Mucosa of stomach (tissue), 1 donor: Measurements from ENCODE around the gene C5orf58.

Experiments used
- H3K27me3 ChIP-seq: one replicate; pipeline ENCODE4 v1.7.0; 2013; ENCODE audit warnings: mild to moderate bottlenecking, low read length; ENCODE audit not compliant: control insufficient read depth, insufficient read depth
- H3K36me3 ChIP-seq: one replicate; pipeline ENCODE4 v1.7.0; 2013; ENCODE audit warnings: low read length; ENCODE audit not compliant: control insufficient read depth, insufficient read depth
- H3K4me1 ChIP-seq: one replicate; pipeline ENCODE4 v1.7.0; 2013; ENCODE audit warnings: mild to moderate bottlenecking, low read length; ENCODE audit not compliant: control insufficient read depth, insufficient read depth
- H3K4me3 ChIP-seq: one replicate; pipeline ENCODE4 v1.7.0; 2013; ENCODE audit warnings: low read length
- H3K9ac ChIP-seq: one replicate; pipeline ENCODE4 v1.7.0; 2013; ENCODE audit warnings: mild to moderate bottlenecking, low read length, moderate library complexity
- H3K9me3 ChIP-seq: one replicate; pipeline ENCODE4 v1.7.0; 2013; ENCODE audit warnings: mild to moderate bottlenecking, low read length, moderate library complexity; ENCODE audit not compliant: control insufficient read depth
- donor health status: Pancreatic carcinoma.

The C5orf58 gene

GRCh38 chr5:170206216-170206615 lies 26.6 kb upstream of the C5orf58 start:
- H3K9ac ChIP-seq = no peak overlapping the region
- H3K9me3 ChIP-seq = no peaks in the 10 kb centered on the region
- H3K27me3 ChIP-seq = no peaks in the 10 kb centered on the region
- peaks cover 5% of the 10 kb centered on the region for H3K4me1 ChIP-seq
- H3K4me3 ChIP-seq = no peak overlapping the region
- H3K36me3 ChIP-seq = no peaks in the 10 kb centered on the region

GRCh38 chr5:170206958-170207357 lies 25.8 kb upstream of the C5orf58 start:
- no peaks in the 10 kb centered on the region for H3K36me3 ChIP-seq
- no peak overlapping the region for H3K9ac ChIP-seq
- H3K27me3 ChIP-seq = no peaks in the 10 kb centered on the region
- no peak overlapping the region for H3K4me3 ChIP-seq
- H3K4me1 ChIP-seq = peaks cover 5% of the 10 kb centered on the region
- H3K9me3 ChIP-seq = no peaks in the 10 kb centered on the region

GRCh38 chr5:170211575-170212334 lies 21.0 kb upstream of the C5orf58 start:
- no peaks in the 10 kb centered on the region for H3K4me1 ChIP-seq
- no peak overlapping the region for H3K4me3 ChIP-seq
- H3K9me3 ChIP-seq = no peaks in the 10 kb centered on the region
- H3K36me3 ChIP-seq = no peaks in the 10 kb centered on the region
- H3K27me3 ChIP-seq = no peaks in the 10 kb centered on the region
- H3K9ac ChIP-seq = no peak overlapping the region

- Histone ChIP-seq H3K9ac (no peak overlapping the region), H3K27me3 (no peaks in the 10 kb centered on the region), H3K4me3 (no peak overlapping the region), H3K9me3 (no peaks in the 10 kb centered on the region), H3K36me3 (no peaks in the 10 kb centered on the region), H3K4me1 (no peaks in the 10 kb centered on the region)
Measured at GRCh38 chr5:170216257-170216864, 16.4 kb upstream of the C5orf58 start.

GRCh38 chr5:170217831-170218230 lies 15.0 kb upstream of the C5orf58 start:
- Histone ChIP-seq H3K36me3 (no peaks in the 10 kb centered on the region), H3K4me3 (no peak overlapping the region), H3K27me3 (no peaks in the 10 kb centered on the region), H3K4me1 (no peaks in the 10 kb centered on the region), H3K9ac (no peak overlapping the region), H3K9me3 (no peaks in the 10 kb centered on the region)

GRCh38 chr5:170218726-170219125 lies 14.1 kb upstream of the C5orf58 start:
- Histone ChIP-seq H3K9me3 (no peaks in the 10 kb centered on the region), H3K27me3 (no peaks in the 10 kb centered on the region), H3K4me3 (no peak overlapping the region), H3K4me1 (no peaks in the 10 kb centered on the region), H3K9ac (no peak overlapping the region), H3K36me3 (no peaks in the 10 kb centered on the region)

- Histone ChIP-seq H3K36me3 (no peaks in the 10 kb centered on the region), H3K9ac (no peak overlapping the region), H3K4me3 (no peak overlapping the region)
Measured at GRCh38 chr5:170219615-170220014, 13.2 kb upstream of the C5orf58 start.

GRCh38 chr5:170220191-170220590 lies 12.6 kb upstream of the C5orf58 start:
- no peak overlapping the region for H3K9ac ChIP-seq
- H3K36me3 ChIP-seq = no peaks in the 10 kb centered on the region
- no peaks in the 10 kb centered on the region for H3K27me3 ChIP-seq
- H3K4me3 ChIP-seq = no peak overlapping the region
- no peaks in the 10 kb centered on the region for H3K9me3 ChIP-seq
- no peaks in the 10 kb centered on the region for H3K4me1 ChIP-seq

More at GRCh38 chr5:170219615-170220014, 13.2 kb upstream of the C5orf58 start:
- Histone ChIP-seq H3K4me1 (no peaks in the 10 kb centered on the region), H3K27me3 (no peaks in the 10 kb centered on the region), H3K9me3 (no peaks in the 10 kb centered on the region)

GRCh38 chr5:170221327-170221741 lies 11.5 kb upstream of the C5orf58 start:
- no peaks in the 10 kb centered on the region for H3K4me1 ChIP-seq
- no peaks in the 10 kb centered on the region for H3K36me3 ChIP-seq

GRCh38 chr5:170223360-170223759 lies 9.4 kb upstream of the C5orf58 start:
- H3K36me3 ChIP-seq = no peaks in the 10 kb centered on the region
- no peaks in the 10 kb centered on the region for H3K4me1 ChIP-seq
- no peaks in the 10 kb centered on the region for H3K27me3 ChIP-seq
- H3K4me3 ChIP-seq = no peak overlapping the region
- no peaks in the 10 kb centered on the region for H3K9me3 ChIP-seq
- H3K9ac ChIP-seq = no peak overlapping the region

More at GRCh38 chr5:170221327-170221741, 11.5 kb upstream of the C5orf58 start:
- no peaks in the 10 kb centered on the region for H3K9me3 ChIP-seq
- H3K4me3 ChIP-seq = no peak overlapping the region
- no peak overlapping the region for H3K9ac ChIP-seq
- H3K27me3 ChIP-seq = no peaks in the 10 kb centered on the region

- H3K9ac ChIP-seq = no peak overlapping the region
- H3K36me3 ChIP-seq = no peaks in the 10 kb centered on the region
- H3K4me3 ChIP-seq = no peak overlapping the region
- H3K4me1 ChIP-seq = no peaks in the 10 kb centered on the region
- no peaks in the 10 kb centered on the region for H3K27me3 ChIP-seq
- H3K9me3 ChIP-seq = no peaks in the 10 kb centered on the region
Measured at GRCh38 chr5:170223906-170224305, 8.9 kb upstream of the C5orf58 start.

GRCh38 chr5:170225326-170226128 lies 7.3 kb upstream of the C5orf58 start:
- Histone ChIP-seq H3K4me3 (no peak overlapping the region), H3K36me3 (no peaks in the 10 kb centered on the region), H3K4me1 (no peaks in the 10 kb centered on the region), H3K9me3 (no peaks in the 10 kb centered on the region), H3K27me3 (no peaks in the 10 kb centered on the region), H3K9ac (no peak overlapping the region)
